ENCODE data around the gene BSN. TPM values are rescaled to one million over a fixed set of nuclear protein-coding genes. Genes with fewer than 3 reads are reported as not detected.

BSN gene
- total RNA-seq, 4 donors from 2014 or later: under 0.01 to 0.38 (median 0.16) TPM; not detected in 1

GRCh38 chr3:49704629-49705028, 150.4 kb downstream of the BSN start:
- TF ChIP-seq, protein P1, sequence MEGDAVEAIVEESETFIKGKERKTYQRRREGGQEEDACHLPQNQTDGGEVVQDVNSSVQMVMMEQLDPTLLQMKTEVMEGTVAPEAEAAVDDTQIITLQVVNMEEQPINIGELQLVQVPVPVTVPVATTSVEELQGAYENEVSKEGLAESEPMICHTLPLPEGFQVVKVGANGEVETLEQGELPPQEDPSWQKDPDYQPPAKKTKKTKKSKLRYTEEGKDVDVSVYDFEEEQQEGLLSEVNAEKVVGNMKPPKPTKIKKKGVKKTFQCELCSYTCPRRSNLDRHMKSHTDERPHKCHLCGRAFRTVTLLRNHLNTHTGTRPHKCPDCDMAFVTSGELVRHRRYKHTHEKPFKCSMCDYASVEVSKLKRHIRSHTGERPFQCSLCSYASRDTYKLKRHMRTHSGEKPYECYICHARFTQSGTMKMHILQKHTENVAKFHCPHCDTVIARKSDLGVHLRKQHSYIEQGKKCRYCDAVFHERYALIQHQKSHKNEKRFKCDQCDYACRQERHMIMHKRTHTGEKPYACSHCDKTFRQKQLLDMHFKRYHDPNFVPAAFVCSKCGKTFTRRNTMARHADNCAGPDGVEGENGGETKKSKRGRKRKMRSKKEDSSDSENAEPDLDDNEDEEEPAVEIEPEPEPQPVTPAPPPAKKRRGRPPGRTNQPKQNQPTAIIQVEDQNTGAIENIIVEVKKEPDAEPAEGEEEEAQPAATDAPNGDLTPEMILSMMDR (IDR thresholded peaks at IDR 0.05; ENCODE audit: low read depth): no peak

- TF ChIP-seq, protein P1 (IDR thresholded peaks at IDR 0.05; ENCODE audit: low read depth): no peak
Observed at GRCh38 chr3:49705390-49705960, 151.2 kb downstream of the BSN start.

DNA sequence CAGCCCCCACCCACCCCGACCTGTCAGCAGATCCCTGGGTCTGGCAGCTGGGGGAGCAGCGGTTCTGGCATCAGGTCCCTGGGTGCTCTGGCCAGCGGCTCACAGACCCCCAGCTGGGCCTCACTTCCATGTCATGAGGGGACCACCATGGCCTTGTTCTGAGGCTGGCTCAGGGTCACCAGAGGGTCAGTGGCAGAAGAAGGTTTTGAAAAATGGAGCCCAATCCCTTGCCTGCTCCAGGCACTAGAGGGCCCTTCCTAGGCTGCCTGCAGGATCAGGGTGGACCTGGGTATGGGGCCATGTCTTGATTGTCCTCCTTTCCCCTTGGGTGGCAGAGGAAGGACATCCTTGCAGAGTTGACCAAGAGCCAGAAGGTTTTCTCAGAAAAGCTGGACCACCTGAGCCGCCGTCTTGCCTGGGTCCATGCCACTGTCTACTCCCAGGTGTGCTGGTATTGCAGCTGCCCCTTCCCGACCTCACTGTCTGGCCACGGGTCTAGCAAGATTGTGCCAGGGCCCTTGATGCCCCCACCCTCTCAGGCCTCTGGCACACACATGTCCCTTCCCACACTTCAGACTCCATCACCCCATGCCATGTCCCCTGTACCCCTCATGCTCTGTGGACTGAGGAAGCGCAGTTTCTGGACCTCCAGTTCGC, 152.3 kb downstream of the BSN start:
- TF ChIP-seq, protein P1 (IDR thresholded peaks at IDR 0.05; ENCODE audit: low read depth): no peak

DNA sequence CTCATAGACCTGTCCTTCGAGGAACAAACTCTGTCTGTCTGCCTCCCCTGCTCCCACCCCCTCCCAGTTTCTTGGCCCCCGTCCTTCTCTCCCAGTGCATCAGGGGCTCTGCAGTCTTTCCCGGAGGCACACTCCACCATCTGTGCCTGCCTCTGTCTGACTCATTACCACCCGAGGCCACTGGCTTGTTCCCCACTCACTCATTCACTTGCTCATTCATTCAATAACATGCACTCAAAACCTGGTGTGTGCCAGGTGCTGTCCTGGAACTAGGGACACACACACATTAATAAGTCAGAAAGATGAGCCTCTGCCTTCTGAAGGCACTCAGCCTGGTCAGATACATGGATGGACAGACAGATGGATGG, 152.8 kb downstream of the BSN start:
- TF ChIP-seq, protein P1 (IDR thresholded peaks at IDR 0.05; ENCODE audit: low read depth): no peak

GRCh38 chr3:49709852-49710251, 155.6 kb downstream of the BSN start:
- TF ChIP-seq, protein P1 (IDR thresholded peaks at IDR 0.05; ENCODE audit: low read depth): no peak

DNA sequence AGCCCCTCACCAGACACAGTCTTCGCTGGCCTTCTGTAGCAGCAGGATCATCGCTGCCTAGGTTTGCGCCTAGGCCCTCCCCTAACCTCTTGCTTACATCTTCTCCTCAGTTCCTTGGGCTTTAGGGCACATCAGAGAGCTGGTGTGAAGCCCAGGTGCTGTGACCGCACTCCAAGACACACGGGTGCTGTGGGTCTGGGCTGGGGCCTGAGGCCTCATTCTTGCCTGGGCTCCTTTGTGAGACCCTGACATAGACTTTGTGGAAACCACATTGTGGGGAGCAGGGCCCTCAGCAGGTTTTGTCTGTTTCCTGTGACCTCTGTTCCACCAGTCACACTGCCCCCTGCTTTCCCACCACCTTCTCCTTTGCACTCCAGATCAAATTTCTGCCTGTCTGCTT, 157.2 kb downstream of the BSN start:
- TF ChIP-seq, protein P1 (IDR thresholded peaks at IDR 0.05; ENCODE audit: low read depth): no peak

DNA sequence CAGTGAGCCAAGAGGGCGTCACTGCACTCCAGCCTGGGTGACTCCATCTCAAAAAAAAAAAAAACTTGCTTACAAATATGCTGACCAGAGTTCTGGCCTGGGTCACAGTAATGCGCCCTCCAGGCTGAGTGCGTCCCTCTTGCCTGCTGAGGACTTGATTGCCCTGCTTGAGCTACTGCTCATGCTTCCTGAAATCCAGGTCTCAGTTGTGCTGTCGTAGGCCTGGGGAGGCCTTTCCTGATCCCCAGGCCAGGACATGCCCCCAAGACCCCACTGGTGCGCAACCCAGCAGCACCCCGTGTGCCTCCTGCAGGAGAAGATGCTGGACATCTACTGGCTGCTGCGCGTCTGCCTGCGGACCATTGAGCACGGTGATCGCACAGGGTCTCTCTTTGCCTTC, 157.9 kb downstream of the BSN start:
- TF ChIP-seq, protein P1 (IDR thresholded peaks at IDR 0.05; ENCODE audit: low read depth): no peak

All from subcutaneous adipose tissue (tissue), 4 donors.